ENCODE results near the gene SYS1. TPM values are rescaled to one million over a fixed set of nuclear protein-coding genes. Genes with fewer than 3 reads are reported as not detected.

SYS1 gene
- total RNA-seq, 4 donors from 2014 or later, result 26.6 to 55.0 (median 51.3) TPM

DNA sequence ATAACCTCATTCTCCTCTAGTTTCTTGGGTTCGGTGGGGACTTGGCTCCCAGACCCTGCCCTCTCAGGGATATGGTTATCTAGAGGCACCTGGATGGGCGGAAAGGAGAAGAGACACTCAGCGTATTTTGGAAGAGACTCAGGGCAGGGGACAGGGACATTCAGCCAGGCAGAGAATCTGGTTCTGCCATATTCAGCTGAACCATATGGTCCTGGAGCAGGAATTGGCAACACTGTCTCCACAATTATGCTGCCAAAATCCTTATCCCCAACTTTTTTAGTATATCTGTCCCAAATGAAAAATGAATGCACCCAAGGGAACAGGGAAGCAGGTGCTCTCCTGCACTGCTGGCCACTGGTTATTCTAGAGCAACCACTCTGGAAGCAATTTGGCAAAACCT, 32.5 kb upstream of the SYS1 start:
- ATAC-seq (ENCODE audit: low FRiP score), result no peak
- DNase-seq (ENCODE audit: low spot score), result no peak
- TF ChIP-seq, protein P1, sequence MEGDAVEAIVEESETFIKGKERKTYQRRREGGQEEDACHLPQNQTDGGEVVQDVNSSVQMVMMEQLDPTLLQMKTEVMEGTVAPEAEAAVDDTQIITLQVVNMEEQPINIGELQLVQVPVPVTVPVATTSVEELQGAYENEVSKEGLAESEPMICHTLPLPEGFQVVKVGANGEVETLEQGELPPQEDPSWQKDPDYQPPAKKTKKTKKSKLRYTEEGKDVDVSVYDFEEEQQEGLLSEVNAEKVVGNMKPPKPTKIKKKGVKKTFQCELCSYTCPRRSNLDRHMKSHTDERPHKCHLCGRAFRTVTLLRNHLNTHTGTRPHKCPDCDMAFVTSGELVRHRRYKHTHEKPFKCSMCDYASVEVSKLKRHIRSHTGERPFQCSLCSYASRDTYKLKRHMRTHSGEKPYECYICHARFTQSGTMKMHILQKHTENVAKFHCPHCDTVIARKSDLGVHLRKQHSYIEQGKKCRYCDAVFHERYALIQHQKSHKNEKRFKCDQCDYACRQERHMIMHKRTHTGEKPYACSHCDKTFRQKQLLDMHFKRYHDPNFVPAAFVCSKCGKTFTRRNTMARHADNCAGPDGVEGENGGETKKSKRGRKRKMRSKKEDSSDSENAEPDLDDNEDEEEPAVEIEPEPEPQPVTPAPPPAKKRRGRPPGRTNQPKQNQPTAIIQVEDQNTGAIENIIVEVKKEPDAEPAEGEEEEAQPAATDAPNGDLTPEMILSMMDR (IDR thresholded peaks at IDR 0.05), result no peak

- no peak for DNase-seq (ENCODE audit: low spot score)
- TF ChIP-seq, protein P1 (IDR thresholded peaks at IDR 0.05), result no peak
Measured at GRCh38 chr20:45336530-45337366, 26.2 kb upstream of the SYS1 start.

DNA sequence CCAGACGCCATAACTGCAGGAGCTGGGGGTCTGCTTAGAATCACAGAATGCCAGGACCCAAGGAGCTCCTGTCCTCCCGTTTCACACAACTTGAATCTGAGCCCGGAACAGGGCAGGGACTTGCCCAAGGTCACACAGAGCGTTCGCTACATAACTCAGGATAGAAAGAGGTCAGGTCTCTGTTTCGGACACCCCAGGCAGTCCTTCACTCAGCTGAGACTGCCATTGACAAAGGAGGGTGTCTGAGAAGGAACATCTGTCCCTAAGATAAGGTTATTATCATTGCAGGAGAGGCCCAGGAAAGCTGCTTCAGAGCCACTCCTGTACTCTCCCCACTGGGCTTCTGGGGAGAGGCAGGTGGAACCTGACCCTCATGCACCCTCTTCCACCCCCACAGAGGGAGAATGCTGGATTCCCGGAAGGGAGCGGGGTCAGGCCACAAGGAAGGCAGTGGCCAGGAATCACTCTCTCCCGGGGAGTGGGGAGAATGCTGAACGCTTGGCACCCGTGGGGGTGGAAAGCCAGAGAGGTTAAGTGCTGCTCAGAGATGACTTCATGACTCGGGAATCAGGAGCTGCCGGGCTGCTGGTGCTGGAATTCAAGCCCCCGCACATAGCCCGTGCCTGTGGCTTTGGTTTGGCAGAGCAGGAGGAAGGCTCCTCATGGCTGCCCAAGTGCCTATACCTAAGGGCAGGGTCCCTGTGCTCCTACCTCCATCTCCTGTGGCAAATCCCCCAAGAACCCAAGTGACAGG, 25.4 kb upstream of the SYS1 start:
- DNase-seq (ENCODE audit: low spot score) (no peak), ATAC-seq (ENCODE audit: low FRiP score) (peak; percentile 58)
- TF ChIP-seq, protein P1 (IDR thresholded peaks at IDR 0.05), result no peak

More at GRCh38 chr20:45336530-45337366, 26.2 kb upstream of the SYS1 start:
- ATAC-seq (ENCODE audit: low FRiP score), result peak; percentile 94

DNA sequence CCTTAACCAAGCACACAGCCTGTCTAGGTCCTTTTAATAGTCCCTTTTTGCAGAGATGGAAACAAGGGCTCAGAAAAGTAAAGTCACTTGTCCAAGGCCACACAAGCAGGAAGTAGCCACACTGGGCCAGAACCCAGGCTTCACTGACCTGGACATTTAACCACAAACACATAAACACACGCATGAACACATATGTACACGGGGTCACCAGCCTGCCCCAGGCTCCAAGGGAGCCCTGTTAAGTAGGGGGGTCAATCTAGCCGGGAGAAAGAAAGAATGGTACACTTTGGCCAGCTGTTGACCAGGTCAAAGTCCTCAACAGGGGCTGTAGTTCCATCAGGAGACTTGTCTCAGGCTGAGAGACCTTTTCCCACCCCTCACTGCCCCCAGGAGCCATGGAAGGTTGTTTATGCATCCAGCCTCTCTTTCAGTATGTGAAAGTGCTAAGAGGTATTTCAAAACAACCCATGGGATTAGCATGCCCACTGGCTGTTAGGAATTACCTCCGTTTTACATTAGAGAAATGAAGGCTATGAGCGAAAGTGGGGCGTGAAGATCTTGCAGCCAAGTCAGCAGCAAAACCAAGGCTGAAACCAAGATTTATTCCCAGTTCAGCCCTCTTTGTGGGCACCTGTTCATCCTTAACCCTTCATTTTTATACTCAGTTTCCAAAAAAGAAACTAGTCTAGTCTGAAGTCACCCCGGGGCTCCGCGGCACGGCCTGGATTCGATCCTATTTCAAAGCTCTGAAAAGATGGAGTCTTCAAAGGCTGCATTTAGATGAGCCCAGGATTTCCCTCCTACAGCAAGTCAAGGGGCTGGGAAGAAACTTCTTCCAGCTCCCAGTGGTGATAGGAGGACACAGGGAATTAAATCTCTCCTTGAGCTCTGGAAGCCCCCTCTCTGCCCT, 24.6 kb upstream of the SYS1 start:
- TF ChIP-seq, protein P1 (IDR thresholded peaks at IDR 0.05), result no peak
- DNase-seq (ENCODE audit: low spot score) (no peak), ATAC-seq (ENCODE audit: low FRiP score) (no peak)

DNA sequence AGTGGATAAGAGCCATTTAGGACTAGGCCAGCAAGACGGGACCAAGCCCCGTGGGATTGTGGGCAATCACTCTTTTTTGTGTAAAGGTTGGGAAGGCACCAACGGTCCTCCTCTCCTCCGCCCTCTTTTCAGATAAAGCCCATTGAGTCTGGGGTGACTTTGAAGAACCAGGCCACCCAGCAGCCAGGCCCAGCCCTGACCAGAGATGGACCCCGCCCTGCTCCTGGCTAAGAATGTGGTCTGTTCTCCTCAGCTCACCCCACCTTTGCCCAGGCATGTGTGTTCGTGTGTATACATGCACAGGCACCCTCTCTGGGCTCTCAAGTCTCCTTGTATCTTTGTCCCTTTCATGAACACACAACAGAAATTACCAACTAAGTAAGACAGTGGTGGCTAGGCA, 23.9 kb upstream of the SYS1 start:
- TF ChIP-seq, protein P1 (IDR thresholded peaks at IDR 0.05), result no peak
- no peak for ATAC-seq (ENCODE audit: low FRiP score)
- no peak for DNase-seq (ENCODE audit: low spot score)

DNA sequence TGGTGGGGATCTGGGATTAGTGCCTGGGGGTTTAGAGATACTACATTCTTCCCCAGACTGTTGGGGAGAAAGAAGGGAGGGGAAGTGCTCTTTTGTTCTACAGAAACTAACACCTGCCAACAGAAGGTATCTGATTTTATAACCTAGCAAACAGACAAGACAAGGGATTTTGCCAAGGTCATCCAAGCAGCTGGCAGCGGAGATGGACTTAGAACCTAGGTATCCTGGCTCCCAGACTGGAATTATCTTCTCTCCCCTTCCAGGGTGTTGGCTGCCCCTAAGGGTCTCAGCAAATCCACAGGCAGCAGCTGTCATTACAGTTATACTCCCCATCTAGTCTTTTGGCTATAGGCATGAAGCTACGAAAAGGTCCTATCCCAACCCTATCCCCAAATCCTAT, 23.2 kb upstream of the SYS1 start:
- DNase-seq (ENCODE audit: low spot score) (no peak), ATAC-seq (ENCODE audit: low FRiP score) (no peak)
- TF ChIP-seq, protein P1 (IDR thresholded peaks at IDR 0.05), result no peak

Measured in omental fat pad (tissue), 4 donors.